RPMI8226 (cell line): ENCODE results near the gene ANKRD45.
"Not testable (repeated sequence)": the region's sequence is repeated elsewhere in the genome, so short reads cannot be mapped to it uniquely, and the experiment has no call there.

Source experiments
- DNase-seq: peaks from one replicate; pipeline ENCODE4 v3.0.0-alpha.2; 2015

The ANKRD45 gene, protein sequence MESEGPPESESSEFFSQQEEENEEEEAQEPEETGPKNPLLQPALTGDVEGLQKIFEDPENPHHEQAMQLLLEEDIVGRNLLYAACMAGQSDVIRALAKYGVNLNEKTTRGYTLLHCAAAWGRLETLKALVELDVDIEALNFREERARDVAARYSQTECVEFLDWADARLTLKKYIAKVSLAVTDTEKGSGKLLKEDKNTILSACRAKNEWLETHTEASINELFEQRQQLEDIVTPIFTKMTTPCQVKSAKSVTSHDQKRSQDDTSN

DNA sequence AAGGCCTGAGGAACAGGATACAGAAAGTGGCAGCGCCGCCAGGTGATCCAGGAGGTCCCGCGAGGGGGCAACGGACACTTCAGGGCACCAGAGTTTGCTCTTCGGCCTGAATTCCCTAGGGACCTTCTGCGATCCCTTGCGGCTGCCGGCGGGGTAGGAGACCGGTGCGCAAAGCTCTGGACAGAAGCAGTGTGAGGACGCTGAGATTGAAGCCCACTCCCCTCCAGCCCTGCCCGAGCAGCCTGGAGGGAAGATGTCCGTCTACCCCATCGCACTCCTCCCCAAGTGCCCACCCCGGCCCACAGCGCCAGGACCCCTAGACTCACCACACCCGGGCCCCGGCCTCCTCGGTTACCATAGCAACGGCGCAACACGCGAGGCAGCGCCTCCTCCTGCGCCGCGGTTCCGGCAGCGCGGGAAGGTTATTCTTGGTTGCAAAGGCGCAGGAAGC, at the start of gene ANKRD45:
Gene ANKRD45, minus strand, starts transcription at position 361 of the 451 bp plus-strand sequence. CDS start 10,433 bp downstream, outside the sequence.
- no peak for DNase-seq

- DNase-seq, result no peak
Observed at GRCh38 chr1:173717238-173717637, 47.6 kb upstream of the ANKRD45 start.

- DNase-seq, result no peak
Observed at GRCh38 chr1:173715538-173715844, 45.8 kb upstream of the ANKRD45 start.

DNA sequence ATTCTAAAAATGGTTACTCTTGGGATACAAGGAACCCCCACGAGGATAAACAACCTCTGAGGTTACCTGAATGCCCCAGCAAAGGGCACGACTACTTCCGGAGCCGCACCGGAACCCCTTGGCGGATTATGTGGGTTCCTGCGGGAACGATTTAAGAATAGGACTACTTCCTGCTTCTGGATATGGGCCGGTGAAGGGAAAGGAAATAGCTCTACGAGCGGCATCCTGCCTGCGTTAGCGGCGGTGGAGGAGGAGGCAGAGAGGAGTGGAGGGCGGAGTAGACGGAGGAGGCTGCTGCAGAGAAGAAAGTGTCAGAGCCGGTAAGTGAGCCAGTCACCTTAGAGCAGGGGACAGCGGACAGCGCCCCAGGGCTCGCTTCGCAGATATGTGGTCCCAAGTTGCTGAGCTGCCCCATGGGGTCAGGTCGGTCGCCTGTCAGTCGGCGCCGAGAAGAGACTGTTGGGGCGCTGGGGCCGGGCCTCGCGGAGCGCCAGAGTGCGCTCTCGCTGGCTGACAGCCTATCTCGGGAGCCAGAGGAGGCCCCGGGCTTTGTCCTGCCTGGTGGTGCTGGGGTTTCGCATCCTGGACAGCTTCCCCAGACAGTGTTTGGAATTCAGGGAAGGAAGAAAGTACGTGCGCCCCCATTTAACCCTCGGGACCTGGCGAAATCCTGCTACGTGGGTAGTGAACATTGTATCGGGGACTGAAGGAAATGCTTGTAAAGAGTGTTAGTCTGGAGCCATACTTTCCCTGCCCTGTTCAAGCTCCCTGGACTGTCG, 45.3 kb upstream of the ANKRD45 start, which contains the start of gene KLHL20:
Gene KLHL20, plus strand, starts transcription at position 223 of the 779 bp plus-strand sequence. CDS start 1,063 bp downstream, outside the sequence.
- DNase-seq, result peak; percentile 95

DNA sequence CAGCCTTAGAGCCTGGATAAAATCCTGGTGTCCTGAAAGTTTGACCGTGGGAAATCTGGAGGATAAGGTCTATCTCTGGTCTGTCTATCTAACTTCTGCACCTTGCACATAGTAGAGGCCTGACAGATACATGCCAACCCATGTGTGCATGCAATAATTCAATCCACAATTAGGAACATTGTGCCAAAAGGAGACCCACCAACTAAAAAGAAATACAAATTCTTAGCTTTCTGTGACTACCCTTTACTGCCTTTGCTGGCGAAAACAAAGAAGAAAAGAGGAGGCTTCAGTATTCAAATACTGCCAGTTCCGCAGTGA, 44.7 kb upstream of the ANKRD45 start:
- no peak for DNase-seq

DNA sequence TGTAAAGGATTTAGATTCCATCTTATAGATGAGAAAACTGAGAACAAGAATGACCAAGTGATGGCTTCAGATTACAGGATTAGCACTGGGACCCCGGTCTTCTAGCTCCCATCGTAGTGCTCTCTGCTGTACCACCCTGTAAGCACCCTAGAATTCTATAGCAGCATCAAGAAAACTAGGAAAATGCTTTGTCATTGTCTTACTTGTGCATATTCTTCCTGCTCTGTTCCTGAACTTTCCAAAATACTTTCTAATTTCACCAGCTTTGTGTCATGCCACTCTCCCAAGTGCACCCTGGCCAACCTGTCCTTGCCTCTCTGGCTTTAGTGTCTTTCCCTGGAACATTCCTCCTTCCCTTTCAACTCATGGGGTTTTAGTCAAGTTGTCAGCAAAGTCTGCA, 39.1 kb upstream of the ANKRD45 start:
- no peak for DNase-seq

DNA sequence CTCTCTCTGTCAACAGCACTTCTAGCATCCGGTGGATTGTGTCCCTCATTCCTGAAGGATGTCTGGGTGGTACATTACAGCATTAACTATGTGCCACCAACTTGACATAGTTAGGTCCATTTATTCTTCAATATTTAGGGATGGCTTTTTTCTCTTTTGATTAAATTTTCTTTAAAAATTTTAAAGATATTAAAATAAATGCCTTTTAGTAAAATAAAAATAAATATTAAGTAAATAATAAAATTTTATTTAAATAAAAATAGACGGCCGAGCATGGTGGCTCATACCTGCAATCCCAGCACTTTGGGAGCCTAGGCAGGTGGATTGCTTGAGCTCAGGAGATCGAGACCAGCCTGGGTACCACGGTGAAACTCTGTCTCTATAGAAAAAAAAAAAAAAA, 35.5 kb upstream of the ANKRD45 start:
- DNase-seq, result no peak

GRCh38 chr1:173702736-173703135, 33.1 kb upstream of the ANKRD45 start:
- DNase-seq, result no peak

DNA sequence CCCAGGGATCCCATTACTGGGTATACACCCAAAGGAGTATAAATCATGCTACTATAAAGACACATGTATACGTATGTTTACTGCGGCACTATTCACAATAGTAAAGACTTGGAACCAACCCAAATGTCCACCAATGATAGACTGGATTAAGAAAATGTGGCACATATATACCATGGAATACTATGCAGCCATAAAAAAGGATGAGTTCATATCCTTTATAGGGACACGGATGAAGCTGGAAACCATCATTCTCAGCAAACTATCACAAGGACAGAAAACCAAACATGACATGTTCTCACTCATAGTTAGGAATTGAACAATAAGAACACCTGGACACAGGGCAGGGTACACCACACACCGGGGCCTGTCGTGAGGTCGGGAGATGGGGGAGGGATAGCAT, 31.6 kb upstream of the ANKRD45 start:
- not testable (repeated sequence) for DNase-seq

GRCh38 chr1:173693238-173693637, 23.6 kb upstream of the ANKRD45 start:
- DNase-seq, result no peak

- DNase-seq, result no peak
Observed at GRCh38 chr1:173688300-173688699, 18.6 kb upstream of the ANKRD45 start.

GRCh38 chr1:173685121-173685520, 15.5 kb upstream of the ANKRD45 start:
- not testable (repeated sequence) for DNase-seq

DNA sequence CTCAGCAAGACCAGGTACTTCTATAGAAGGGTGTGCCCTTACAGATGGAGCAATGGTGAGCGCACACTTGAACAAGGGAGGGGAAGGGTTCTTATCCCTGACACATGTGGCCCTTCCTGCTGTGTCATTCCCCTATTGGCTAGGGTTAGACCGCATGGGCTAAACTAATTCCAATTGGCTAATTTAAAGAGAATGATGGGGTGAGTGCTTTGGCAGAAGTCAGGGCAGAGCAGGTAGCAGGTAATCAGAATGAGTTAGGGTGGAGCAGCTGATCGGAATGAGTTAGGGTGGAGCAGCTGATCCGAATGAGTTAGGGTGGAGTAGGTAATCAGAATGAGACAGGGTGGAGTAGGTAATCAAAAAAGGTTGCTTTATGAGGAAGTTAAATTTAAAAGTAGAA, 14.2 kb upstream of the ANKRD45 start:
- not testable (repeated sequence) for DNase-seq

- no peak for DNase-seq
Observed at GRCh38 chr1:173682184-173682583, 12.5 kb upstream of the ANKRD45 start.

GRCh38 chr1:173680152-173680551, 10.5 kb upstream of the ANKRD45 start:
- DNase-seq, result not testable (repeated sequence)

- not testable (repeated sequence) for DNase-seq
Observed at GRCh38 chr1:173674496-173674895, 4.8 kb upstream of the ANKRD45 start.

GRCh38 chr1:173666646-173667045, 3.0 kb downstream of the ANKRD45 start:
- no peak for DNase-seq

DNA sequence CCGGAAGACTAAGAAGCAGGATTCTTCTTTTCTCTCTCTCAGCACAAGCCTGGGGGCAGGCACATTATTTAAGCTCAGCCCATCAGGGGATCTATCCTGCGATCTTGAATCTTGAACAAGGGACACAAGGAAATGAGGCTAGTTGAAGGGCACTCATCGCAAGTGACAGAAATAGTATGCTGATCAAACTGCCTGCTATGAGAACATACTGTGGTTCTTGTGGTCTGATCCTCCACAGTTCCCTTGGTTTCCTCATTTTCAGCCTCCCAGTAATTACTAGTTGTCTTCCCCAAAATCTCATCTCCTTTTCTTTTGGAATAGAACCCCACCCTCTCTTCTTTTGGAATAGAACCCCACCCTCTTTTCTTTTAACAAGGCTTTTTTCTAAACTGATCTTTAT, 6.5 kb downstream of the ANKRD45 start:
- no peak for DNase-seq

DNA sequence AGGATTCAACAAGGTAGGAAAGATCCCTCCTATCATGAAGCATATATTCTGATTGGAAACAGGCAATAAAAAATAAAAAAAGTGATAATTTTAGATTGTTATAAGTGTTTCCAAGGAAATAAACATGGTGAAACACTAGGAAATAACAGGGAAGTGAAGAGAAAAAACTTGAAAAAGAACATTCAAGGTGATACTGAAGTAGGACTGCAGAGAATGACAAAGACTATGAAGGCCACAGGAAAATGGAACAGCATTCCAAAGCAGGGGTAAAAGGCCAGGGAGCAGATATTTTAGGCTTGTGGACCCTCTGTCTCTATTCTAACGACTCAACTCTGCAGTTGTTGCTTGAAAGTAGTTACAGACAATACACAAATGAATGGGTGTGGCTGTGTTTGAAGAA, 7.9 kb downstream of the ANKRD45 start:
- no peak for DNase-seq

DNA sequence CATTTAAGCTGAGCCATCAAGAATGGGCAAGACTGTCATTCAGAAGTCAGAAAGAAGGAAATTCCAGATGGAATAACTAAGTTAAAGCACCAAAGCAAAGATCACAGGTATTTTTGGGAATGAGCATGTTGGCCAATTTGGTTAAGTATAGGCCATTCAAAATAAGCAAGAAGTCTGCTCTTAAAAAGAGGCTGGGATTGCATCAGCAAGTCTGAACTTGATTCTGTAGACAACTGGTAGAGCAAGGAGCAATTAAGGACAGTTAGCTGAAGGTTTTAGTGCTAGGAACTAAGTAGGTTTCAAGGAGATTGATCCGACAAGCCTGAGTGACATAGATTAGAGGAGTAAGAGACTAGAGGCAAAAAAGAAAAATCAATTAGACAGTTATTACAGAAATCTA, 8.4 kb downstream of the ANKRD45 start:
- DNase-seq, result no peak

DNA sequence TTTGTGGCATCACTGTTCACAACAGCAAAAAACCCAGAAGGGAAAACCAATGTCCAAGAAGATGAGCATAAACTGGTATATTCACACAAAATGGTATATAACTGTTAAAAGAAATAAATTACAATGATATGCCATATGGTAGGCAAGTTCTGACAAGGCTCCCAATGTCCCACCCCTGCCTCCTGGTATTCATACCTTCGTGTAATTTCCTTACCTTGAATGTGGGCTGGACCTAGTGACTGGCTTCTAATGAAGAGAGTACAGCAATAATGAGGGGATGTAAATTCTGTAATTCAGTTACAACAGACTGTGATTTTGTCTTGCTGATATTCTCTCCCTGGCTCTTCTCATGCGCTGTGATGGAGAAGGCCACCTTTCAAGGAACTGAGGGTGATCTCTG, 9.3 kb downstream of the ANKRD45 start:
- no peak for DNase-seq

DNA sequence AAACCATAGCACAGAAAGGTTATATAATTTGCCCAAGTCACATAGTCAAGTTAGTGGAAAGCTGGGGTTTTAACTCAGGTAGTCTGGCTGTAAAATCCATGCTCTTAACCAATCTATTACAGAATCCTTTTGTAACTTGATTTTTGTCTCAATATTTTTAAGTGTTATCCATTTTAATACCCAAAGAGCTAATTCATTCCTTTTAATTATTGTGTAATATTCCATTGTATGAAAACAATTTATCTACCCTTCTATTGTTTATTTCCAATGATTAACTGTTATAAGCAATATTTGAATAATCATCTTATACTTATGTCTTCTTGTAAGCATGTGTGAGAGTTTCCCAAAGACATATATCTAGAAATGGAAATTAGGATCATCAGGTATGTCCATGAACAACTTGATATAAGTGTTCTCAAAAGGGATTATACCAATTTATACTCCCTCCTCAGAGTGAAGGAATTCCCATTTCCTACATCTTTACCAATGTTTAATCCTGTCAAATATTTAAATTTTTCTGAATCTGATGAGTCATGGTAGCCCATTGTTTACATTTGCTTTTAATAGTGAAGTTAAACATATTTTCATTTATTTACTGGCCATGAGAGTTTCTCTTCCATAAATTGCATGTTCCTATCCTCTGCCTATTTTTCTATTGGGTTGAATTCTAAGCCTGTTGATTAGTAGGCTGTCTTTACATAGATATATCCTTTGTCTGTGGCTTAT, 20.6 kb downstream of the ANKRD45 start:
- DNase-seq, result no peak

- no peak for DNase-seq
Observed at GRCh38 chr1:173646656-173647055, 23.0 kb downstream of the ANKRD45 start.
